HepG2 (cell line): ENCODE measurements around the gene GTF2H4. TPM values are rescaled to one million over a fixed set of nuclear protein-coding genes. Genes with fewer than 3 reads are reported as not detected.
A peak's percentile ranks its signal among the peaks of the same experiment; 100 is the strongest.

ENCODE experiments used
- ASH2L ChIP-seq: fragments of 300-600, 200-600 bp; sonication (generic); IDR thresholded peaks from 2 replicates; pipeline ENCODE4 v1.7.0; 2017; ENCODE audit warnings: low read depth, mild to moderate bottlenecking, moderate library complexity, mixed read lengths, low read length; ENCODE audit not compliant: insufficient read length
- GFI1 ChIP-seq: sonication (generic); formaldehyde crosslinking; IDR thresholded peaks from 2 replicates; pipeline ENCODE4 v1.5.0; 2020; ENCODE audit warnings: missing genetic modification reagents, mild to moderate bottlenecking, borderline replicate concordance
- HOXA5 ChIP-seq: sonication (generic); formaldehyde crosslinking; IDR thresholded peaks from 2 replicates; pipeline ENCODE4 v1.4.0; 2020; ENCODE audit warnings: missing genetic modification reagents
- RORA ChIP-seq: sonication (generic); formaldehyde crosslinking; IDR thresholded peaks from 2 replicates; pipeline ENCODE4 v1.5.0; 2020; ENCODE audit warnings: mild to moderate bottlenecking, missing genetic modification reagents, moderate library complexity
- SALL1 ChIP-seq: sonication (generic); formaldehyde crosslinking; IDR thresholded peaks from 2 replicates; pipeline ENCODE4 v1.8.0; 2022; ENCODE audit warnings: mild to moderate bottlenecking, missing genetic modification reagents
- SSRP1 ChIP-seq: IDR thresholded peaks from 2 replicates; pipeline ENCODE4 v1.6.1; 2016; ENCODE audit warnings: control low read depth
- TRIM24 ChIP-seq: sonication (generic); formaldehyde crosslinking; IDR thresholded peaks from 2 replicates; pipeline ENCODE4 v1.8.0; 2022; ENCODE audit warnings: mild to moderate bottlenecking, missing genetic modification reagents
- ZBTB43 ChIP-seq: sonication (generic); formaldehyde crosslinking; conservative IDR thresholded peaks from 2 replicates; pipeline ENCODE4 v1.4.0; 2020; ENCODE audit warnings: missing genetic modification reagents
- ZMAT3 ChIP-seq: sonication (generic); formaldehyde crosslinking; conservative IDR thresholded peaks from 2 replicates; pipeline ENCODE4 v1.7.0; 2021; ENCODE audit warnings: missing genetic modification reagents
- ZNF136 ChIP-seq: sonication (generic); formaldehyde crosslinking; IDR thresholded peaks from 2 replicates; pipeline ENCODE4 v1.8.1; 2022; ENCODE audit warnings: low read depth, mild to moderate bottlenecking, moderate library complexity, missing genetic modification reagents
- ZNF362 ChIP-seq: sonication (generic); formaldehyde crosslinking; IDR thresholded peaks from 2 replicates; pipeline ENCODE4 v1.4.0; 2020; ENCODE audit warnings: missing genetic modification reagents, mild to moderate bottlenecking, borderline replicate concordance
- ZNF510 ChIP-seq: sonication (generic); formaldehyde crosslinking; IDR thresholded peaks from 2 replicates; pipeline ENCODE4 v1.4.0; 2020; ENCODE audit warnings: low read depth, mild to moderate bottlenecking, missing genetic modification reagents
- polyA plus RNA-seq, 8 experiments: library from polyadenylated mRNA; depleted of rRNA in 3 of 8; stranded (reverse) in 7 of 8; unstranded in 1 of 8; fragments of >200 nt; fragmentation: Illumina TruSeq in 4 of 8; extraction: Trizol in 4 of 8; gene quantifications; 2 replicates each; pipeline versions ENCODE4 v1.2.1 to v1.2.3, GENCODE V29; 2011 to 2016; ENCODE audit warnings: low read depth in 4 of 8, missing spikeins in 1 of 8, mixed read lengths in 1 of 8; ENCODE audit not compliant: insufficient read depth in 1 of 8
- total RNA-seq, 5 experiments: library from RNA; depleted of rRNA; stranded (reverse); fragments of >200 nt; fragmentation: Illumina TruSeq; extraction: Trizol; gene quantifications; 2 replicates each; pipeline ENCODE4 v1.2.3, GENCODE V29; 2016; ENCODE audit warnings: low read depth in 1 of 5
- TF ChIP-seq, protein P1 (sequence below): sonication (generic); formaldehyde crosslinking; IDR thresholded peaks from 2 replicates; pipeline ENCODE4 v1.8.0; 2022; ENCODE audit warnings: missing genetic modification reagents, low read depth, mild to moderate bottlenecking, borderline replicate concordance
- TF ChIP-seq, protein P2 (sequence below): sonication (generic); formaldehyde crosslinking; IDR thresholded peaks from 2 replicates; pipeline ENCODE4 v1.4.0; 2020; ENCODE audit warnings: missing genetic modification reagents, mild to moderate bottlenecking, borderline replicate concordance
- TF ChIP-seq, protein P3 (sequence below): sonication (generic); formaldehyde crosslinking; IDR thresholded peaks from 2 replicates; pipeline ENCODE4 v1.5.0; 2020; ENCODE audit warnings: missing genetic modification reagents
- TF ChIP-seq, protein P4 (sequence below): sonication (generic); formaldehyde crosslinking; IDR thresholded peaks from 2 replicates; pipeline ENCODE4 v1.4.0; 2020; ENCODE audit warnings: mild to moderate bottlenecking, low read depth, missing genetic modification reagents

GTF2H4 gene
- total and polyA plus RNA-seq, 2 of the 13 experiments (the other 11 are each of a cell fraction or from before 2014, with no cell fraction given): 15.9 to 49.3 TPM

GRCh38 chr6:30877419-30878262 lies 30.4 kb upstream of the GTF2H4 start (continued):
- TF ChIP-seq GFI1 (peak; percentile 61; the same call in 1 of the 2 replicates), ZBTB43 (no peak; the same call in 1 of the 2 replicates), SALL1 (CRISPR knock-in tag) (peak; percentile 75), SSRP1 (peak; percentile 43; the same call in 1 of the 2 replicates), ZMAT3 (CRISPR knock-in tag) (no peak), TRIM24 (no peak), ZNF362 (CRISPR knock-in tag) (no peak), HOXA5 (CRISPR knock-in tag) (peak; percentile 56), ZNF510 (CRISPR knock-in tag) (no peak), ASH2L (peak; percentile 52), ZNF136 (no peak), RORA (CRISPR knock-in tag) (no peak)
- TF ChIP-seq, protein P1, sequence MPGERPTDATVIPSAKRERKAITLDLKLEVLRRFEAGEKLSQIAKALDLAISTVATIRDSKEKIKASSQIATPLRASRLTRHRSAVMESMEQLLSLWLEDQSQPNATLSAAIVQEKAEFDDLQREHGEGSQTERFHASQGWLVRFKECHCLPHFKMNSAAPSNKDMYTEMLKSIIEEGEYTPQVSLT (CRISPR knock-in tag): no peak
- TF ChIP-seq, protein P2, sequence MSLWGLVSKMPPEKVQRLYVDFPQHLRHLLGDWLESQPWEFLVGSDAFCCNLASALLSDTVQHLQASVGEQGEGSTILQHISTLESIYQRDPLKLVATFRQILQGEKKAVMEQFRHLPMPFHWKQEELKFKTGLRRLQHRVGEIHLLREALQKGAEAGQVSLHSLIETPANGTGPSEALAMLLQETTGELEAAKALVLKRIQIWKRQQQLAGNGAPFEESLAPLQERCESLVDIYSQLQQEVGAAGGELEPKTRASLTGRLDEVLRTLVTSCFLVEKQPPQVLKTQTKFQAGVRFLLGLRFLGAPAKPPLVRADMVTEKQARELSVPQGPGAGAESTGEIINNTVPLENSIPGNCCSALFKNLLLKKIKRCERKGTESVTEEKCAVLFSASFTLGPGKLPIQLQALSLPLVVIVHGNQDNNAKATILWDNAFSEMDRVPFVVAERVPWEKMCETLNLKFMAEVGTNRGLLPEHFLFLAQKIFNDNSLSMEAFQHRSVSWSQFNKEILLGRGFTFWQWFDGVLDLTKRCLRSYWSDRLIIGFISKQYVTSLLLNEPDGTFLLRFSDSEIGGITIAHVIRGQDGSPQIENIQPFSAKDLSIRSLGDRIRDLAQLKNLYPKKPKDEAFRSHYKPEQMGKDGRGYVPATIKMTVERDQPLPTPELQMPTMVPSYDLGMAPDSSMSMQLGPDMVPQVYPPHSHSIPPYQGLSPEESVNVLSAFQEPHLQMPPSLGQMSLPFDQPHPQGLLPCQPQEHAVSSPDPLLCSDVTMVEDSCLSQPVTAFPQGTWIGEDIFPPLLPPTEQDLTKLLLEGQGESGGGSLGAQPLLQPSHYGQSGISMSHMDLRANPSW (CRISPR knock-in tag): no peak
- TF ChIP-seq, protein P3, sequence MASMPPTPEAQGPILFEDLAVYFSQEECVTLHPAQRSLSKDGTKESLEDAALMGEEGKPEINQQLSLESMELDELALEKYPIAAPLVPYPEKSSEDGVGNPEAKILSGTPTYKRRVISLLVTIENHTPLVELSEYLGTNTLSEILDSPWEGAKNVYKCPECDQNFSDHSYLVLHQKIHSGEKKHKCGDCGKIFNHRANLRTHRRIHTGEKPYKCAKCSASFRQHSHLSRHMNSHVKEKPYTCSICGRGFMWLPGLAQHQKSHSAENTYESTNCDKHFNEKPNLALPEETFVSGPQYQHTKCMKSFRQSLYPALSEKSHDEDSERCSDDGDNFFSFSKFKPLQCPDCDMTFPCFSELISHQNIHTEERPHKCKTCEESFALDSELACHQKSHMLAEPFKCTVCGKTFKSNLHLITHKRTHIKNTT: no peak
- TF ChIP-seq, protein P4, sequence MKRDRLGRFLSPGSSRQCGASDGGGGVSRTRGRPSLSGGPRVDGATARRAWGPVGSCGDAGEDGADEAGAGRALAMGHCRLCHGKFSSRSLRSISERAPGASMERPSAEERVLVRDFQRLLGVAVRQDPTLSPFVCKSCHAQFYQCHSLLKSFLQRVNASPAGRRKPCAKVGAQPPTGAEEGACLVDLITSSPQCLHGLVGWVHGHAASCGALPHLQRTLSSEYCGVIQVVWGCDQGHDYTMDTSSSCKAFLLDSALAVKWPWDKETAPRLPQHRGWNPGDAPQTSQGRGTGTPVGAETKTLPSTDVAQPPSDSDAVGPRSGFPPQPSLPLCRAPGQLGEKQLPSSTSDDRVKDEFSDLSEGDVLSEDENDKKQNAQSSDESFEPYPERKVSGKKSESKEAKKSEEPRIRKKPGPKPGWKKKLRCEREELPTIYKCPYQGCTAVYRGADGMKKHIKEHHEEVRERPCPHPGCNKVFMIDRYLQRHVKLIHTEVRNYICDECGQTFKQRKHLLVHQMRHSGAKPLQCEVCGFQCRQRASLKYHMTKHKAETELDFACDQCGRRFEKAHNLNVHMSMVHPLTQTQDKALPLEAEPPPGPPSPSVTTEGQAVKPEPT (CRISPR knock-in tag): no peak
